Pancreas (tissue), 10 donors: ENCODE results near the gene KRT7. TPM values are rescaled to one million over a fixed set of nuclear protein-coding genes. Genes with fewer than 3 reads are reported as not detected.

ENCODE experiments used
- ATAC-seq, 4 donors: fragments of 200-7000 bp; cut with Tn5 transposase; one replicate each; pipeline versions ENCODE4 v1.8.0 to v1.9.1; 2020; ENCODE audit warnings: mild to moderate bottlenecking in 4 of 4, moderate library complexity in 4 of 4
- DNase-seq, 6 donors: peaks; one replicate each; pipeline ENCODE4 v3.0.0-alpha.2; 2020
- FAIRE-seq: peaks from 2 replicates; lab custom pipeline; 2012; peaks lifted over from hg19 to GRCh38; lab: Jason Lieb, UNC
- H3K27ac ChIP-seq, 4 donors: fragments of 200-600 bp; sonication (generic); 1 replicate in 3 of 4; 2 replicates in 1 of 4; pipeline versions ENCODE4 v1.5.0 to v1.8.0; 2020
- H3K27me3 ChIP-seq, 4 donors: fragments of 200-600 bp; one replicate each; pipeline ENCODE4 v1.8.0; 2021
- H3K36me3 ChIP-seq, 3 donors: fragments of 200-600 bp; sonication (generic) in 1 of 3; one replicate each; pipeline versions ENCODE4 v1.5.0 to v1.8.0; 2020 to 2021
- H3K4me1 ChIP-seq, 3 donors: fragments of 200-600 bp; one replicate each; pipeline ENCODE4 v1.8.0; 2021
- H3K4me3 ChIP-seq, 4 donors: fragments of 200-600 bp; sonication (generic) in 2 of 4; one replicate each; pipeline versions ENCODE4 v1.5.0 to v1.8.0; 2020 to 2021
- H3K9me3 ChIP-seq, 4 donors: fragments of 200-600 bp; one replicate each; pipeline ENCODE4 v1.8.0; 2021
- WGBS, 2 donors: extraction: QIAGEN DNeasy Blood & Tissue Kit; methylation state at CpG; one replicate each; pipeline ENCODE4 v1.1.7; 2013; 5-methylcytosine and 5-hydroxymethylcytosine counted together
- intact Hi-C, 3 donors: fragments of 100-400 bp; cut with DNase I; formaldehyde crosslinking; loops; one replicate each; pipeline versions ENCODE4 v1.11.1 to v1.14.2; 2022
- polyA plus RNA-seq, 2 donors: library from polyadenylated mRNA; stranded (reverse); fragments of 200-250 nt; gene quantifications; one replicate each; pipeline ENCODE4 v1.2.3, GENCODE V29; 2013
- total RNA-seq, 6 donors: library from RNA; stranded (reverse); fragmentation: NEBNext Ultra II Directional in 4 of 6; extraction: Animal tissue kit (Norgen Biotek cat#: 25700) in 4 of 6; gene quantifications; one replicate each; pipeline versions ENCODE4 v1.2.1 to v1.2.4, GENCODE V29; 2021 to 2023
- TF ChIP-seq, protein P1 (sequence below), 4 donors: fragments of 200-600 bp; sonication (generic) in 3 of 4; IDR thresholded peaks; one replicate each; pipeline versions ENCODE4 v1.5.0 to v1.8.0; 2021; ENCODE audit warnings: antibody characterized with exemption in 4 of 4
- donor health status: healthy with polysubstance abuse.
- donor health status: DM: no; HTN: no; CAD: no; lungs with moderate emphysema.
- donor health status: DM: no; HTN: no; CAD: no.
- donor health status: control.
- donor health status: control.
- donor health status: Bipolar disorder and iron deficiency.
- donor health status: DM: yes; HTN: yes; CAD: no.
- donor health status: DM: no; HTN: no; CAD: no.
- donor health status: DM: no; HTN: no; CAD: no.
- donor health status: DM: yes; HTN: yes; CAD: no.

The KRT7 gene
- total and polyA plus RNA-seq, 8 donors, result 57.5 to 336 (median 116) TPM

DNA sequence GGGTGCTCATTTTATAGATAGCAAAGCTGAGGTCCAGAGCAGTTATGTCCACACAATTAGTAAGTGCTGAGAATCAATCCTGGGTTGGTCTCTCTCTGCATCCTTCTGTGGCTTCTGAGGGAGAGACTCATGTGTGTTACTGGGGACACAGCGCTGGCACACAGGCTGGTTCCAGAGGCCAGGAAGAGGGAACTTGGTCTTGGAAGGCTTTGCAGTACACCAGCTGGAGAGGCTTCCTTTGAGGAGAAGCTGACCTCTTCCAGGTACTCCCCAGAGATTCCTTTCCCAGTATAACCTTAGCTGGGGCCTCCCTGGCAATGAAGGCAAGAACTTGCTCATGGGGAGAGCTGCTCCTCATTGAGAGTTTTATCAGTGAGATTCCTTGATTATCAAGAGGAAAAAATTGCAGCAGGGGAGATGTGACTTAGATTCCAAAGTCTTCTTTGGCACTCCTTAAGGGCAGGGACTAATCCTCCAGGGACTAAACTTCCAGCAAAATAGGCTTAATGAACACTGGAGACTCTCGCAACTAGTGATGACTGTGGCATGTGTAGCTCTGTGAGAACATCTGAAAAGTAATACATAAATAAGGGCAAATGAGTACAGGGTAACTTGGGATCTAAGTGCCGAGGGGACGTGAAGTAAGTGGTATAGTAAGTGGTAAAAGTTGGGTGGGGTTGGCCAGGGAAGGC lies 27.3 kb upstream of the KRT7 start:
- TF ChIP-seq, protein P1, sequence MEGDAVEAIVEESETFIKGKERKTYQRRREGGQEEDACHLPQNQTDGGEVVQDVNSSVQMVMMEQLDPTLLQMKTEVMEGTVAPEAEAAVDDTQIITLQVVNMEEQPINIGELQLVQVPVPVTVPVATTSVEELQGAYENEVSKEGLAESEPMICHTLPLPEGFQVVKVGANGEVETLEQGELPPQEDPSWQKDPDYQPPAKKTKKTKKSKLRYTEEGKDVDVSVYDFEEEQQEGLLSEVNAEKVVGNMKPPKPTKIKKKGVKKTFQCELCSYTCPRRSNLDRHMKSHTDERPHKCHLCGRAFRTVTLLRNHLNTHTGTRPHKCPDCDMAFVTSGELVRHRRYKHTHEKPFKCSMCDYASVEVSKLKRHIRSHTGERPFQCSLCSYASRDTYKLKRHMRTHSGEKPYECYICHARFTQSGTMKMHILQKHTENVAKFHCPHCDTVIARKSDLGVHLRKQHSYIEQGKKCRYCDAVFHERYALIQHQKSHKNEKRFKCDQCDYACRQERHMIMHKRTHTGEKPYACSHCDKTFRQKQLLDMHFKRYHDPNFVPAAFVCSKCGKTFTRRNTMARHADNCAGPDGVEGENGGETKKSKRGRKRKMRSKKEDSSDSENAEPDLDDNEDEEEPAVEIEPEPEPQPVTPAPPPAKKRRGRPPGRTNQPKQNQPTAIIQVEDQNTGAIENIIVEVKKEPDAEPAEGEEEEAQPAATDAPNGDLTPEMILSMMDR (IDR thresholded peaks at IDR 0.05), result no peak
- Histone ChIP-seq H3K36me3 (no peaks in the 10 kb centered on the region), H3K9me3 (no peaks in the 10 kb centered on the region), H3K27ac (peak overlapping the region in 1 of 4 donors; percentile 91), H3K27me3 (no peaks in the 10 kb centered on the region), H3K4me1 (peaks cover 14 to 20% (median 14%) of the 10 kb centered on the region in 3 donors), H3K4me3 (no peak overlapping the region)
- 94 to 96% methylated on average over 4 of the region's 4 CpGs for WGBS, 2 donors
- DNase-seq, result no peak
- no peak for ATAC-seq
- intact Hi-C loops, result no loop called here
- no peak for FAIRE-seq

DNA sequence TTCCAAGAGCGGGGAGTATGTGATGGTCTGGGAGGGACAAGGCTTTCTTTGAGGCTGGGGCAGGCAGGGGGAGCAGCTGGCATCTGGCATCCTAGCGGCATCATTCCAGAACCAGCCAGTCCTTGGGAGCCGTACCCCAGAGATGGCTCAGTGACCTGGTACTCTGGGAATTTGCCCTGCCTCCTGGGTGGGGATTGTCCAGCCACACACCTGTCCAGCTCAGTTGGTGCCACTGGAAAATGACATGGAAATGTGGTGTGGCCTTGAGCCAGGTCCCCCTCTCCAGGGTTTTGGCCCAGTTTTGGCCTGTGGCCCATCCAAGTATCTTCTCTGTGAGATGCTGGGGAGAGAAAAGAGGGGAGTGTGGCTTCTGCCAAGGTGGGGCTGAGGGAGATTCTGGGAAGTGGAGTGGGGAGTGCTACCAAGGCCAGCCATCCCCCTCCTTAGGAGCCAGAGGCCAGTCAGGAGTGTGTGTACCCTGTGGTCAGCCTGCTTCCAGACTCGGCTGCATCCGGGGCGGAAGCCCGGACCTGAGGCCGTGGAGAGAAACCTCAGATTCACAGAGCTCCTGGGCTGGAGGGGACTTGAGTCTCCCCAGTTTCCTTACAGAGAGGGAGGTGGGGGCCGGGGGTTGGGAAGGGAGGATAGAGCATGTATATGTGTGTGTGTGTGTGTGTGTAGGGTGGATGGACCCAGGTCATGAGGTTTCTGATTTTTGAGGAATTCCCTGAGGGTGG lies 26.6 kb upstream of the KRT7 start:
- H3K9me3 ChIP-seq, result no peaks in the 10 kb centered on the region
- H3K36me3 ChIP-seq, result no peaks in the 10 kb centered on the region
- DNase-seq (peak in 2 of 6 donors; percentile 41 to 50), ATAC-seq (no peak), FAIRE-seq (no peak)
- H3K27ac ChIP-seq, result peak overlapping the region; percentile 88 to 93 (median 91)
- 91 to 93% methylated on average over 9 of the region's 9 CpGs for WGBS, 2 donors
- H3K27me3 ChIP-seq, result no peaks in the 10 kb centered on the region
- intact Hi-C loops, result no loop called here
- H3K4me1 ChIP-seq, result peaks cover 14 to 20% (median 14%) of the 10 kb centered on the region in 3 donors
- TF ChIP-seq, protein P1 (IDR thresholded peaks at IDR 0.05), result no peak
- no peak overlapping the region for H3K4me3 ChIP-seq

DNA sequence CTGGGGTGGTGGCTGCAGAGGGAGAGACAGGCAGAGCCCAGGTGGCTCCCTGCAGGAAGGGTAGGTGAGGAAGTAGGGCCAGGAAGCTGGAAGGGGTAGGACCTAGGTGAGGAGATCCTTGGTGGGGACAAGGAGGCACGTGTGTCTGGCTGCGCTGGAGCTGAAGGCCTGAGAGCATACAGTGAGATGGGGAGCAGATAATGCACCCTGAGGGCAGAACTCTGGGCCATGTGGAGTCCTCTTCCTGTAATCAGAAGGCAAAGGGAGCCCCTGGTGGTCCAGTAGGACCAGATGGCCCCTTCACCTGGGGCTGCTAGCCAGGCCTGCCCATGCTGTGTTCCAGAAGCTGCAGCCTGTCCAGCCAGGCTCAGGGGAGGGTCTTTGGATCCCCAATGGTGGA lies 25.9 kb upstream of the KRT7 start:
- Histone ChIP-seq H3K4me1 (peaks cover 14 to 20% (median 14%) of the 10 kb centered on the region in 3 donors), H3K9me3 (no peaks in the 10 kb centered on the region), H3K36me3 (no peaks in the 10 kb centered on the region), H3K4me3 (no peak overlapping the region), H3K27ac (peak overlapping the region; percentile 88 to 93 (median 91)), H3K27me3 (no peaks in the 10 kb centered on the region)
- intact Hi-C loops, result no loop called here
- TF ChIP-seq, protein P1 (IDR thresholded peaks at IDR 0.05), result no peak
- ATAC-seq (no peak), DNase-seq (peak in 3 of 6 donors; percentile 44 to 50 (median 49)), FAIRE-seq (no peak)
- WGBS, 2 donors, result 86 to 94% methylated on average over 2 of the region's 2 CpGs

DNA sequence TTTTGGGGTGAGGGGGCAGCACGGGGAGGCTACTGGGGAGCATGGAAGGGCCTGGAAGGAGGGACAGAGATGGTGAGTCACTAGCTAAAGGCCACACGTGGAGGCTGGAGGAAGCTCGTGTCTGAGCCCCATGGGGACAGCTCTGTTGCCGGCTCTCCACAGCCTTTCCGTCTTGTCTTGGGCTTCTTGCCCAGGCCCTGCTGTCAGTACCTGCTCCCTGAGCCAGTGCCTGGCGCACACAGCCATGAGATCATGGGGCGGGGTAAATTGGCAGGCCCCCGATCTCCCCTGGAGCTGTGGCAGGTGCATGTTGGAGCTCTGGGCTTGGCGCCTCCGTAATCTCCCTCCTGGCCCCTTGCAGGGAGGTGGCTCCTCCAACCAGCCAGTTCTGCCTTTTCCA lies 25.1 kb upstream of the KRT7 start:
- Histone ChIP-seq H3K27me3 (no peaks in the 10 kb centered on the region), H3K27ac (peak overlapping the region; percentile 88 to 93 (median 91)), H3K4me3 (no peak overlapping the region), H3K36me3 (no peaks in the 10 kb centered on the region), H3K9me3 (no peaks in the 10 kb centered on the region), H3K4me1 (peaks cover 14 to 20% (median 14%) of the 10 kb centered on the region in 3 donors)
- DNase-seq (peak; percentile 85 to 98 (median 97)), FAIRE-seq (no peak), ATAC-seq (peak; percentile 90 to 94 (median 92))
- intact Hi-C loops, result no loop called here
- 7 to 8% methylated on average over 10 of the region's 10 CpGs for WGBS, 2 donors
- TF ChIP-seq, protein P1 (IDR thresholded peaks at IDR 0.05), result no peak
